Measurements from ENCODE around the gene GRIN2A.

The GRIN2A gene

DNA sequence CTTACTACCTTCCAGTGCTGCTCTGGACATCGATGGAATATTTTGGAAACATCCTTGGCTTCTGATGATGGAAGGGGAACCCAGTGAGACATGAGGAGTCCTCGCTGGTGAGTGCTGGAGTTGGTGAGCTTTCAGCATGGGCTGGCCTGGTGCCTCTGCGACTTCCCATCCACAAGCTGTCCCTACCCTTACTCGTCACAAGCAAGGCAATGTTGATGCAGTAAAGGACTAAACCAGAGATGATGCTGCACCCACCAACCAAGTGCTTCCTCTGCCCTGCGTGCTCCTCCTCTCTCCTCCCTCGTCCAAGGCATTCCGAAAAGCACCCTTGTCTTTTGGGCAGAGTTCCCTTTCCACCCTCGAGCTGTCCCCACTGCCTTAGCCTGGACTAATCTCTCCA, 154.7 kb downstream of the GRIN2A start:
- no peak for DNase-seq

DNA sequence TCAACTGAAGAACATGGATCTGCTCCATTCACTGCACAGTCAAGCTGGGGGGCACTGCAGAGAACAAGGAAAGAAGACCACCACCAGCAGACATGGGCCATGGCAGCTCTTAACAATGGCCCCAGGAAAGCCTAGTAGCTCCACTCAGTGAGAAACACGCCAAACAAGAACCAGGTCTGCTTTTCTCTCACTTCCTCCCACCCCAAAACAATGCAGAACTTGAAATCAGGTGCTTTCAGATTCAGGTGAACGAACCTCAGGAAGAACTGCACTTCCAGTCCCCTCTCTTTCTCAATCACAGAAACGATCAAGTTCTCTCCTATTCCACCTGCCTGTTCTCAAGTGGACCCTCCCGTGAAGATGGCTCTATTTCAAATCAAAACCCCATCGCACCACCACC, 155.6 kb downstream of the GRIN2A start:
- DNase-seq: no peak

DNA sequence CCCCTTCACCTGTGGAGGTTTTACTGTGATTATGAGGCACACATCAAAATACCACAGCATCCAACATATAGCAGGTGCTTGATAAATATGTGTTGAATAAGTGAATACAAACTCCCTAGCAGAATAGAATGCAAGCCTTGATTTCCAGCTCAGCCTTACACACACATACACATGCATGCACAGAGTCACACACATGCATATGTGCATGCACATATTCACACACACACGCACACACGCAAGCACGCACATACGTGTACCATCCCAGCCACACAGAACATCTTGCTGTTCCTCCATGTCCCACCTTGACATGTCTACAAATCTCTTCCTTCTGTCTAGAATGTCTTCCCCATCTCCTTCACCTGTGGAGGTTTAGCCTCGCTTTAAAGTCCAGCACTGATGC, 160.1 kb downstream of the GRIN2A start:
- DNase-seq: no peak

DNA sequence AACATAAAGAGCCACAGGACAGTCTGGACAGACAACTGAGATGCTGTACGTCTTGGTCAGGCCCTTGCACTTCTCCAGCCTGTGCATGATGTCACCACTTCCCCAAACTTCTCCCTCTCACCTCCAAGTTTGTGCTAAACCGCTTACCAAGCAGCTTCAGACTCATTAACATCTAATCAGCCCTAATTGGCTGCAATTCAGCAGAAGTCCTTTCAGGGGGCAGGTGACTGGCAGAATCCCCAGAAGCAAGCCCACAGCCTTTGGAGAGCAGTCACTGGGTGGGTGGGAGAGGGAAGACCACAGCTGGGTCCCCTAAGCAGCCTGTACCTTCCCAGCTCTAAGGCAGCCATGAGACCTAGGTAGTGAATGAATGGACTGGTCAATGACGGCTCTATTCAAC, 161.4 kb downstream of the GRIN2A start:
- DNase-seq: no peak

DNA sequence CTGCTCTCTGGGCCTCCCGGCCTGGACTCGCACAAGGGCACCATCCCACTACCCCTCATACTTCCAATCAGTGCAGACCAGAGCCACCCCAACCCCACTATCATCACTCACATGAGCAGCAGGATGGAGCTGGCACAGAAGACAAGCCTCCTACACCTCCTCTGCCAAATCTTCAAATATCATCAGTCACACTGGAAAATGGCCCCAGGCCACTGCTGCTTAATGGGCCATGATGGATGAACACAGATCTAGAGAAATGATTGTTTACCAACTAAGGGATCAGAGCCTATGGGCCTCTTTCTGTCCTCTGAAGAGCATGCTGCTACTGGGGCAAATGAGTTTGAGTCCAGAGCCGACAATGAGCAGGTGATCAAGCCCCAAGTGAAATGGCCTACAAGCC, 165.5 kb downstream of the GRIN2A start:
- DNase-seq: no peak

DNA sequence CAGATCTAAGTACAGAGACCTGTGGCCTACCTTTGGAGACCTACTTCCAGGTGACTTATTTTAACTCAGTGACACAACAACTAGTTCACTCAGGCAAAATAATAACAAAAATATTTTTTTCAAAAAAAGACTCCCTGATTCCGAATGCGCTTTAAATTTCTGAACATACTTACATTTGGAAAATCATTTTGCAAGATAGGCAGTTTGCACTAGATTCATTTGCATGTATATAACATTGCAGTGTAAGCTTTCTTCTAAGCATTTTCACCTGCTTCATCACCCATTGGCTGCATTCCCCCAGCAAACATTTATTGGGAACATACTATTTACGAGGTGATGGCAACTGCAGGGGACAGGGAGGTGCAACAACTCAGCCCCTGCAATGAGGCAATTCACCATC, 166.8 kb downstream of the GRIN2A start:
- no peak for DNase-seq

DNA sequence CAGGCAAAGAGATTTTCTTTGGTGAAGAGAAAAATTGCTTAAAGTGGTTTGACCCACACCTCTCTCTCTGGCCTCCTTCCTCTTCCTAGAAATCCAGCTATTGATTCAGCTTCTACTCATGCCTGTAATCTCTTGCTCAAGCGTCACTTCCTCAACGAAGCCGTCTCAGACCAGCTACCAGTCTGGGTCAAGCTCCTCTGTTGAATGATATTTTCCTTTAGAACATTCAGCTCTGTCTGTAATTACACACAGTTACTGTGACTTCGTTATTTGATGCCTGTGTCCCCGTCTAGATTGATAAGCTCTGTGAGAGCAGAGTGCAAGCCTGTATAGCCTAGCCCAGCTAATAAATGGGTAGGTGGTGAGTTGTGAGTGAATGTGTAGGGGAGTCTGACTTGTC, 168.5 kb downstream of the GRIN2A start:
- no peak for DNase-seq

DNA sequence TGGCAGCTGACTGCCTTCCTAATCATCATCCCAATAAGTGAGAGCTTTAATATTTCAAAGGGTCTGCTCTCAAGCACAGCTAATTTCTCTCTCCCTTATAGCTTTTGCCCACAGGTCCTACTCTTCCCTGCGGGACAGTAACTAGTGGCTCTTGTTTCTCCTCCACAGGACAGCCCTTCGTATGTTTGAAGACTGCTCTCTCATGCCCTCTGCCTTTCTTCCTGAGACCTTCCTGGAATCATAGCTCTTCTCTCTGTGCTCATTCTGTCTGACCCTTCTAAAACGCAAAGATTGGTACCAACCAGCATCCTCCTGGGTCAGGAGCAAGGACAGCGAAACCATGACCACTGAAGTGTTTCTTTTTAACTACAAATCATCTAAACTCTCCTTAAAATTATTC, 168.9 kb downstream of the GRIN2A start:
- no peak for DNase-seq

DNA sequence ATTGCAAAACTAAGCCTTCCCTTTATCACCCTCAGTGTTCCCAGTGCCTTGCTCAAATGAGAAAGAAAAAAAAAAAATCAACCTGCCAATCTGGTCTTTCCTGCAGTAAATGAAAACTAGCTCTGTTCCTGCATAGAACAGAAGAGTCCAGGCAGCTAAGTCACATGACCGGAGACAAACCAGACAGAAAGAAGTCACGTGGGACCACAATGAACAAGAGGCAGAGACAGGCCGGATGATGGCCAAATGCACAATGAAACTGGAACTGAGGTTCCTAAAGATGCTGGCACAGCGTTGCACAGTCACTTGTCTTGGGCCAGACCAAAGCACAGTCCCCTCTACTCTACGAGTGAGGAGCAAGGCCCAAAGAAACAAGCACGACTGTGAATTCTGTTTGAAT, 172.5 kb downstream of the GRIN2A start:
- no peak for DNase-seq

DNA sequence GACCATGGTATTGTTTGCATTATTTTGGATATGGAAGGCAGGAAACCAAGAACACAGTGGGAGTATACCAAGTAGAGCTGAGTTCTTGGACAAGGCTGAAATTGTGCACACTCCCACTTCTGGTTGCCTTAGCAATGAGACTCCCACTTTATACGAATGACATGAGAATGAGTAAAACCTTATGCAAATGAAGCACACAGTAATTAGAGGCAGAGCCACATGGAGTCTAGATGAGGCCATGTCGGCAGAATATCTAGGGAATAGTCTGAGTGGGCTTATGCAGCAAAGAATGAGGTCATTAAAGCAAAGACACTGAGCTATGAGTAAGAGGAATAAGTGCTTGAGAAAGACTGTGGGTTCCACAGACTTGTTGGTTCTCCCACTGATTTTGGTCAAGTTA, 178.7 kb downstream of the GRIN2A start:
- DNase-seq: no peak

DNA sequence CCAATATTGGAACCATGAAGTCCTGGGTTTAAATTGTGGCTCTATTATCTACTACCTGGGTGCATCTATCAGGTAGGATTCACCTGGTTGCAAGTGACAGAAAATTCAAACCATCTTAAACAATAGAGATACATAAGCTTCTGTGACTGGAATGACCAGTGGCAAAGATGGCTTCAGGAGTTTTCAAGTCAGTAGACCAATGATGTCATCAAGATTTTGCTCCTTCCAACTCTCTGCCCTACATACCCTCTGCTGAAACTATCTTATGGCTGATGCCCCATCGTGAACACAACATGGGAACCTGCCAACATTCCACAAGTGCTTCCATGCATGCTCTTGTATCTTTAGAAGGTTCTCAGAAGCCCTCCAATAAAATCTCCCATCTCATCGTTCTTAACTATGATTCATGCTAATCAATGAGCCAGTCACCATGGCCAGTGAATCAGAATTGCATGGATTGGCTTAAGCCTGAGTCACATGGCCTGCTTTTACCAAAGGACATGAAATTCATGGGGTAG, 180.9 kb downstream of the GRIN2A start:
- no peak for DNase-seq

DNA sequence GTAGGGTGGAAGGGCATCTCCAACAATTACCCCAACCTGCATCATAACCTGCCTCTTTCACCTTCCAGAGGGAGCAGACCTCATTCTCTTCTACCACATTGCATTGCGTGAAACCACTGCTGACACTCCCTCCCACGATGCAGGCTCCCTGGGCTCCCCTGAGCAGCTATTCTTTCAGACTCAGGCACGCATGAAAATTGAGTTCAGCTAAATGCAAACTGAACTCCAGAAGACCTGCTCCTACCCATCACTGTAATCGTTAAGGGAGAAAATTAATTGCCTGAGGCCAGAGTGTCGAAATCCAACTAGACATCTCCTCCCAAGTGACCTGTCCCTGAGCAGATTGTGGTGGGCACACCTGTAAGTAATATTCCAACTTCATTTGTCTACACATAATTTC, 186.0 kb downstream of the GRIN2A start:
- DNase-seq: no peak

DNA sequence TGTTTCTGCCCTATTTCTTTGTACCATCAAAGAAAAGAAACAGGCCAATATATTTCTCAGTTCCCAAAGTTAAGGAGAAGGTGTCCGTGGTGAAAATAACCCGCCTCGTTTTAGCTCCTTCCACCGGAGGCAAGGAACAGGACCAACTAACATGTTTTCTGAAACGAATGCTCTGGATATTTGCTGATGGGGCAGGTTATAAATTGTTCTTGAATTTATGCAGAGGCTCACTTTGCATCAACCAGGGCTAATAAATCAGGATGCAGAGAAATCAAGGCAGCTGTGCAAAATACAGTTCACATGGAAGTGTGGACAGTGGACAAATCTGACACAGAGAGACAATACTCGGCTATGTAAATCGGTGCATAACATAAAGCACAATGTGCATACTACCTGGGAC, 189.8 kb downstream of the GRIN2A start:
- DNase-seq: no peak

DNA sequence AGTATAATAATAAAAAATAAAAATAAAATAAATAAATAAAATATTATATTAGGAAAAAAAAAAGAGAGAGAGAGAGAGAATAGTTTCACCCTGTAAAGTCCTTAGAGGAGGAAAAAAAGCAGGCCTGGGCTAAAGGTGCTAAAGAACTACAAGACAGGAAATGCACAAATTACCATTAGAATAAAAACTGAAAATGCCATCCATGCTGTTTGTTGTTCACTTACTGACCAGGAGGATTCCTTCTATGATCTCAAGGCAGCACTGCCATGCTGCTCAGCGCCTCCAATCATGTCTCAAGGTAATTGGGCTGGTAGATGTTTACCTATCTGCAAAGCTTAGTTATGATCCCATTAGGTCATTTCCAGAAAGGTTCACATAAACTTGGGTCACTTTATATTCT, 201.2 kb downstream of the GRIN2A start:
- no peak for DNase-seq

DNA sequence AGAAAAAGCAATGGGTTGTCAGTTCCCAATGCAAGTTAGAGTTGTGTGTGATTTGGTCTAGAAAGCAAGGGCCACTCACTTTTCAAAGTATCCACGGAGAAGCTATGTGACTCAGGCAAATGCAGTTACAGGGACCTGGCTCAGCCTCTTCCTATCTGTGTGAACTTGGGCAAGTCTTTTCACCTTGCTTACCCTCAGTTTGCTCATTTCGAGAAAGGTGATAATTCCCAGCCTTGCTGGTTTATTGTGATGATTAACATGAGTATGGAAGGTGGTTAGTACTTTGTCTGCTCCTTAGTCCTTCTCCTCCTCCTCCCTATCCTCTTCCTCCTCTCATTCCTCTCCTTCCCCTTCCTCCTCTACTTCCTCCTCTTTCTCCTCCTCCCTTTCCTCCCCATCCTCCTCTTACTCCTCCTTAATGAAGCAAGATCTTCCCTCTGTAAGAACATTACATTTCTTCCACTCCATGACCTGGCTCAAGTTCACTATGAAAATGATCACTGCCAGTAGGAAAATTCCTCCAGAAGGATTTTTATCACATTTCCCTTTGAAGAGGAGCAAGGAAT, 204.0 kb downstream of the GRIN2A start:
- no peak for DNase-seq

DNA sequence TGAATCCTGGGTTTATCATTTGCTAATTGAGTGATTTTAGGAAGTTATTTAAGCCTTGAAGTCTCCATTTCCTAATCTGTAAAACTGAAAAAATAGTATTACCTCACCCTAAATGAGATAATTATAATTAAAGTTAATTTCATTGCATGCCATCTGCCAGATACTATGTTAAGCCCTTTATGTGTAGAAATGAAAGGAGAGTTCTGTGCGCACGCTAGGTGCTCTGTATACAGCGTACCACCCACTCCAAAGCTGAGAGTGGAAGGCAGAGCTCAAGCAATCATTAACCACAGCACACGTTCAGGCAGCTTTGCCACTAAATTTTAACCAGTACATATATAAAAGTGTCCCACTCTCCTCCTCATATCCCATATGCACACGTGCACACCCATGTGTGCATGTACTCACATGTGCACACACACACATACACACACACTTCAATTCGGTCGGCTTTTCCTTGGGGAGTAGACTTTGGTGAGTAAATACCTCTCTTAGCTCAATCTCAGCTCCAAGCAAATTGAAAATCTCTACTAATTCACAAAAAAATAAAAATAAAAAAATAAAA, 204.8 kb downstream of the GRIN2A start:
- DNase-seq: no peak

DNA sequence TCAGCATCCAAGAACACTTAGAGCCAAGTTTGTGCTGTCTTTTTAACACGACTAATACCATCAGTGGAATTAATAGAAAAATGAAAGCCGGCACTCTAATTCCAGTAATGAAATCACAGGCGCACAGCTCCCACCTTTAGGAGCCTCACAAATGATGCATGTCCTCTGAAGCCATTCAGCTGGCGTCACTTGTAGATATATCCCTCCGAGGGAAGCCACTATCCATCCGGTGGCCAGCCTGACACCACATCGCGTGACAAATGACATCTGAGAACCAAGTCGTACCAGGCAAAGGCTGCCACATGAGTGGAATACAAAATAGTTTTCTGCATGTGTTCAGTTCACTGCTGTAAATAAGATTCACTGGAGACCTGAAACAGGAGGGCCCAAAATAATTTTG, 205.6 kb downstream of the GRIN2A start:
- no peak for DNase-seq

DNA sequence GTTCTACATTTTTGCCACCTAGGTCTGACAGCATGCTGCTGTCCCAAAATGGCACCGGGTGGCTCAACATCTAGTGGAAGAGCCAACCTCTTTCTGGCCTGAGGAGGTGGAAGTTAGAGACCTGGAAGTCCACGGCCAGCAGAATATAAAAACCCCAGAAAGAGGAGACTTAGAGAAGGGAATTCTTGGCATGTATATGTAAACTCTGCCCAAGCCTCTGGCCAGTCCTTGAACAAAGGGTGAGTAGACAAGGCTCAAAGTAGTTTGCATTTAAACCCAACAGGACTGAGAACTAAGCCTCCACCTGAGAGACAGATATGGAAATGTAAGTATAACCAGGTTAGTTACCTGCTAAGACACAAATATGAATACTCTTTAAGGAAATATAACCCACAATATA, 210.3 kb downstream of the GRIN2A start:
- no peak for DNase-seq

DNA sequence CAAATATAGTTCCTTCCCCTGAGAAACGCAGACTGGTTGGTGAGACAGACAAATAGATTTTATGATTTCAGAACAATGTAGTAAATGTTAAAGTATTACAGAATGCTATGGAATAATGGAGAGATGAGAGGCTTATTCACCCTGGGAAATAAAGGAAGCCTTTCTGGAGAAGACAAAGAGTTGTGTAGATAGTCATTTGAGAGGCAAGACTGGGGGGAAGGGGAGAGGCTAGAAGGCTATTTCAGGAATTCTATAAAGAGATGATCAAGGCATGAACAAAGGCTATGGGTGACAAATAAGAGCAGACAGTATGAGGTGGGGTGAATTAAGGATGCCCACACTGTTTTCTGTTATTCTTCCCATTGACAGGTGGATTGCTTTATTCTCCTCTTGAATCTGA, 211.4 kb downstream of the GRIN2A start:
- no peak for DNase-seq

DNA sequence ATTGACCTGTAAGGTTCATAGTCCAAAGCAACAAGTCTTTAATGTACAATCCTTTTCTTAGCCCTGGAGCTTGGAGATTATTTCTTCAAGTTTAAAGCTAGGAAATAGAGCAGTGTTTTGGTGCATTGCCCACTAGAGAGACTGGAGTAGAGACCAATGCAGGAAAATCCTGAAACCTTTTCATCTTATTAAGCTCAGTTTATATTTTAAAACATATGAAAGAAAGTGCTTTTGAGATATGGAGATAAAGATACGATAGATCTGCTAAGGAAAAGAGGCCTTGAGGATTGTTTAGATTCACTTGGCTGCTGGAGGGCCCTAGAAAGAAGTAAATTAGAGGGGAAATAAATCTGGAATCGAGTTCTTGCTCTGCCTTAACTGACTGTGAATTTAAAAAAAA, 212.0 kb downstream of the GRIN2A start:
- DNase-seq: no peak

DNA sequence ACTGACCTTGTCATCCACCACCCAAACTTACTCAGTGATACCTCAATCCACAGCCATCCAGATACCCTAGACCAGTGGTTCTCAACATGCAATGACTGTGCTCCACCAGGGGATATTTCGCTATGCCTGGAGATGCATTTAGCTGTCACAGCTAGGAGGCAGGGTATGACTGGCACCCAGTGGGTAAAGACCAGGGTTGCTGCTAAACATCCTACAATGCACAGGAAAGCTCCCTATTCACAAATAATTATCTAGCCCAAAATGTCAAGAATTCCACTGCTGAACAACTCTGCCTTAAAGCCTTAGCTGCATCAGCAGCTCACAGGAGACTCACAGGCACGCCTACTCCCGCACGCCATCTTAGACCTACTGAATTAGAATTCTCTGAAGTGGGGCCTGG, 212.6 kb downstream of the GRIN2A start:
- DNase-seq: no peak

DNA sequence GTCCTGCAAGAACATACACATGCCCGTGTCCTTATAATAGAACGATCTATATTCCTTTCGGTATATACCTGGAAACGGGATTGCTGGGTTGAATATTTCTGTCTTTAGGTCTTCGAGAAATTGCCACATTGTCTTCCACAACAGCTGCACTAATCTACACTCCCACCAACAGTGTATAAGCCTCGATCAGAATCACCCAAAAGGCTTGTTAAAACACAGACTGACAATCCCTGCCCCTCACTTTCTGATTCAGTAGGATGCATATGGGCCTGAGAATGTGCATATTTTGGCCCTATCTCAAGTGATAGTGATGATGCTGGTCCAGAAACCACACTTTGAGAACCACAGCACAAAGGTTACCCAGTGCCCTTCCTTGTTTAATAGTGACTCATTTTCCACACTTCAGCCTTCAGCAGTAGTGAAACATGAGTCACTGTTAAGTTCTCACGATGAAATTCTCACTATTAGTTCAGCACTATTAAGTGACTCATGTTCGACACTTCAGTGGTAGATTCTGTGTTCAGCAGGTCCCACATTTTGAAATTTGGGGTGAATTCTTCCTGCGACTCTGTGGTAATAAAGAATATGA, 215.6 kb downstream of the GRIN2A start:
- no peak for DNase-seq

DNA sequence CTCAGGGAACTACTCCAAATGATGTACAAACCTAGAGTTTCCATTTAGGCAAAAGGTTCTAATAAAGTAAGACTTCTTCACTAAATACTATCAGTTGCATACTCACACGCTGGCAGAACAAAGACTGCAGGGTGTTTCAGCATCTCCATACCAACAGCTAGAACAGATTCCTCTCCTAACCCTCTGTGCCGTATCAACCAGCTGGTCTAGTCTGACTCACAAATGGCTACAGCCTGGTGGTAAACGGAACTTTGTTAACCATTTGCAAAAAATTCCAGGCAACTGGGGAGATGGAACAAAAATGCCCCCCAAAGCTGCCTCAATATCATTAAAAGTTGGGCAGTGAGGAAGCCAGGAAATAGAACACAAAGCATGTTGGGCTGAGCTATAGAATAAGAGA, 217.1 kb downstream of the GRIN2A start:
- DNase-seq: no peak

DNA sequence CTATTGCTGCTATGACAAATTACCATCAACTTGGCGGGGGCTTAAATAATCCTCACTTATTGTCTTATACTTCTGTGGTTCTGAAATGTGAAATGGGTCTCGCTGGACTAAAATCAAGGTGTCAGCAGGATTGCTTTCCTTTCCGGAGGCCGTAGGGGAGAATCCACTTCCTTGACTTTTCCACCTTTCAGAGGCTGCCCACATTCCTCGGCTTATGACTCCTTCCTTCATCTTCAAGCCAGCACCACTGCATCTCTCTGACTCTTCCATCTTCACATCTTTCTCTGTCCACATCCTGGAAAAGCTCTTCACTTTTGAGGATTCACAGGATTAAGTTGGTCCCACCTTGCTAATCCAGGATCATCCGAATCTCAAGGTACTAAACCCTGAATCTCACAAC, 217.8 kb downstream of the GRIN2A start:
- no peak for DNase-seq

DNA sequence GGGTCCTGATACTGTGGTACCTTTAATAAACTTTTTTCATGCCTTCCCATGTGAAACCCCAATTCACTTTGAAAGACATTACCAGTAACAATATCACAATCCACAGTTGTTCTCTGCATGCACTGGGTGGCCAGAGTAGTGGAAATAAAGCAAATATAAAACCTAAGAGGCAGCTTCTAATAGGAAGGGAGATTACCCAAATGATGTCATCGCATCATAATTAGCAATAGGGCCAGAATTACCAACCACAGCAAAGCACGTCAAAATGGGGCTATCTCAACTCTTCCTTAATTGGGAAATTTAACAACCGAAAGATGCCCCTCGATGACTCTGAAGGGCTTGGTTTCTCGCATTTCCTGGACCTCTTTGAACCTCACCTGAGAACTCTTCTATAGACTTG, 224.8 kb downstream of the GRIN2A start:
- no peak for DNase-seq

Measured in T-helper 9 cell (primary cell).